ENCODE results near the gene KMT5C.

DNA sequence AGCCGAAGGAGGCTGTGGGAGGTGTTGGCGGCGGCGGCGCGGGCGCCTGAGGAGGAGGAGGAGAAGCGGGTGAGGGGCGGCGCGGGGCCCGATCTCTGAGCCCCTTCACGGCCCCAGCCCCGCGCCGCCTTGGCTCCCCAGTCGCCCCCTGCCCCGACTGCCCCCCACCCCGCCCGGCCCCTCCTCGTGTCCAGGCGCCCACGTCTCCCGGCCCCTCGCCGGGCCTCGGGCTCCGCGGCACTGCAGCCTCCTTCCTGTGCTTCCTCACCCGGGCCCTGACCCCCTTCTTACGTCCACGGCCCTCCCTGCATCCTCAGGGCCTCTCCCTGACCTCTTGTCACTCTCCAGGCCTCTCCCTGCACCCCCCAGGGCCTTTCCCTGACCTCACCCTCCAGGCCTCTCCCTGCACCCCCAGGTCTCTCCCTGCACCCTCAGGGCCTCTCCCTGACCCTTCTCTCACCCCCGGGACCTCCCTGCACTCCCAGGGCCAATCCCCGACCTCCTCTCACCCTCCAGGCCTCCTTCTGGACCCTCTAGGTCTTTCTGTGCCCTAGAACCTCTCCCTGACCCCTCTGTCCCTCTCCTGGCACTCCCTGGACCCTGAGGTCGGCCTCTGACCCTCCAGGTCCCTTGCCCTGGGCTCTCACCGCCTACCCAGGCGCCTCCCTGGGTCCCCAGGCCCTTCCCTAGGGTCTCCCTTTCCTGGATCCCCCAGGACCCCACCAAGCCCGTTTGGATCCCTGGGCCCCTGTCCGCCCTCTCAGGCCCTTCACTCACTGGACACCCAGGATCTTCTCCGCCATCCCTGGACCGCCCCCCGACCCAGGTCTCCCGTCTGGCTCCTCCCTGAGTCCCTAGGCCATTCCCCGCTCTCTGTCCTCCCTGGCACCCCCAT is 460 bp downstream of the KMT5C start:
- TF ChIP-seq CTCF (IDR thresholded peaks at IDR 0.05) = no peak
- TF ChIP-seq POLR2A (IDR thresholded peaks at IDR 0.05) = no peak
